DOHH2 (cell line): ENCODE measurements around the gene DISC1.

ENCODE experiments used
- CTCF ChIP-seq: fragments of 200-600 bp; sonication (generic); IDR thresholded peaks from one replicate; pipeline ENCODE4 v1.5.1; 2014; ENCODE audit warnings: antibody characterized with exemption, mild to moderate bottlenecking, low read depth, low read length; ENCODE audit not compliant: poor library complexity, severe bottlenecking
- EZH2phosphoT487 ChIP-seq: fragments of 200-600 bp; sonication (generic); IDR thresholded peaks from 2 replicates; pipeline ENCODE4 v1.6.1; 2017; ENCODE audit warnings: borderline replicate concordance, mild to moderate bottlenecking, antibody characterized with exemption, low read length, moderate library complexity, mixed read lengths

- peak; percentile 87 for TF ChIP-seq CTCF
- no peak for TF ChIP-seq EZH2phosphoT487
These were observed 98.5 kb downstream of the DISC1 start for GRCh38 chr1:231724876-231725647.
